Islet precursor cell (in vitro differentiated cells): Measurements from ENCODE around the gene MRPS33.
"Not testable (repeated sequence)": the region's sequence is repeated elsewhere in the genome, so short reads cannot be mapped to it uniquely, and the experiment has no call there.

Source experiments
- DNase-seq: peaks from one replicate; pipeline ENCODE4 v3.0.0-alpha.2; 2018

The MRPS33 gene

GRCh38 chr7:141012044-141012685 is 2.6 kb downstream of the MRPS33 start:
- DNase-seq, result peak; percentile 77

GRCh38 chr7:141011443-141011842 is 3.3 kb downstream of the MRPS33 start:
- DNase-seq, result no peak

- DNase-seq, result no peak
Observed at GRCh38 chr7:141003172-141004065, 11.3 kb downstream of the MRPS33 start.

- DNase-seq, result no peak
Observed at GRCh38 chr7:141001546-141001945, 13.2 kb downstream of the MRPS33 start.

- DNase-seq, result no peak
Observed at GRCh38 chr7:141001122-141001521, 13.6 kb downstream of the MRPS33 start.

- no peak for DNase-seq
Observed at GRCh38 chr7:140998715-140999114, 16.0 kb downstream of the MRPS33 start.

- DNase-seq, result peak; percentile 66
Observed at GRCh38 chr7:140992422-140992821, 22.3 kb downstream of the MRPS33 start.

- peak; percentile 66 for DNase-seq
Observed at GRCh38 chr7:140990193-140990962, 24.4 kb downstream of the MRPS33 start.

GRCh38 chr7:140989068-140989467 is 25.7 kb downstream of the MRPS33 start:
- DNase-seq, result no peak

GRCh38 chr7:140983802-140984201 is 30.9 kb downstream of the MRPS33 start:
- no peak for DNase-seq

- no peak for DNase-seq
Observed at GRCh38 chr7:140982508-140982907, 32.2 kb downstream of the MRPS33 start.

GRCh38 chr7:140981951-140982350 is 32.8 kb downstream of the MRPS33 start:
- DNase-seq, result no peak

GRCh38 chr7:140977741-140978140 is 37.0 kb downstream of the MRPS33 start:
- no peak for DNase-seq

GRCh38 chr7:140972876-140973829 is 41.6 kb downstream of the MRPS33 start:
- DNase-seq, result no peak

GRCh38 chr7:140972344-140972743 is 42.4 kb downstream of the MRPS33 start:
- no peak for DNase-seq

- DNase-seq, result no peak
Observed at GRCh38 chr7:140967438-140967837, 47.3 kb downstream of the MRPS33 start.

- DNase-seq, result no peak
Observed at GRCh38 chr7:140966561-140967233, 48.1 kb downstream of the MRPS33 start.

- DNase-seq, result no peak
Observed at GRCh38 chr7:140961117-140961516, 53.6 kb downstream of the MRPS33 start.

GRCh38 chr7:140956997-140957396 is 57.8 kb downstream of the MRPS33 start:
- DNase-seq, result not testable (repeated sequence)
